Astrocyte of the spinal cord (primary cell): ENCODE results near the gene RILP.
A peak's percentile ranks its signal among the peaks of the same experiment; 100 is the strongest.

Source experiments
- DNase-seq: peaks from one replicate; pipeline ENCODE4 v3.0.0; 2011; ENCODE audit warnings: low read depth, low spot score
- H3K4me3 ChIP-seq: 2 replicates; pipeline ENCODE4 v1.5.1; 2011; ENCODE audit warnings: low read depth, mild to moderate bottlenecking, low read length, moderate library complexity
- CTCF ChIP-seq: IDR thresholded peaks from 2 replicates; pipeline ENCODE4 v1.5.1; 2012; ENCODE audit warnings: low read depth, mild to moderate bottlenecking, low read length, inconsistent platforms
- in situ Hi-C: cut with HindIII; loops from 2 replicates; pipeline ENCODE4 v1.10.0; 2017; ENCODE audit warnings: low sequenced_read_pairs

Gene RILP

DNA sequence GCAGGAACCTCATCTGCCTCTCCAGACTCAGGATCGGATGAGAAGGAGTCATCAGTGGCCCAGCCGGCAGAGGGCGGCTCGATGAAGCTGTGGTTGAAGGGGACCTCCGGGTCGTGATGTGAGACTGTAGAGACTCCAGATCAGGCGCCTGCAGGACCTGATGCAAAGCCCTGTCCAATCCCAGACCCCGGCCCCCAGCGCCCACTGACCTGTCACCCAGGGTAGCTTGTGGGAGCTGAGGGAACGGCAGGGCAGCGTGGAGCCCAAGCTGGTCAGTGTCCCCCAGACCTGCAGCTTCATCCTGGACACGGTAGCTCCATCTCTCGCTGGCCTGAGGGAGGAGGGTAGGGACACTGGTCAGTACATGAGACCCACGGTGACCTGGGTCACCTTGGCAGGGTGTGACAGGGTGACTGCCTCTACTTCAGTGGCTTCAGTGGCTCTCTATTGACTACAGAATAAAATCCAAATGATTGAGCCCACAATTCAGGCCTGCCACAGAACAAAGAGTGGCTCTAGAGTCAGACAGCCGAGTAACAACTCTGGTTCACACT, 12.9 kb downstream of the RILP start:
- no peak overlapping the region for H3K4me3 ChIP-seq
- in situ Hi-C loops, result no loop called here
- no peak for DNase-seq
- TF ChIP-seq CTCF, result no peak

DNA sequence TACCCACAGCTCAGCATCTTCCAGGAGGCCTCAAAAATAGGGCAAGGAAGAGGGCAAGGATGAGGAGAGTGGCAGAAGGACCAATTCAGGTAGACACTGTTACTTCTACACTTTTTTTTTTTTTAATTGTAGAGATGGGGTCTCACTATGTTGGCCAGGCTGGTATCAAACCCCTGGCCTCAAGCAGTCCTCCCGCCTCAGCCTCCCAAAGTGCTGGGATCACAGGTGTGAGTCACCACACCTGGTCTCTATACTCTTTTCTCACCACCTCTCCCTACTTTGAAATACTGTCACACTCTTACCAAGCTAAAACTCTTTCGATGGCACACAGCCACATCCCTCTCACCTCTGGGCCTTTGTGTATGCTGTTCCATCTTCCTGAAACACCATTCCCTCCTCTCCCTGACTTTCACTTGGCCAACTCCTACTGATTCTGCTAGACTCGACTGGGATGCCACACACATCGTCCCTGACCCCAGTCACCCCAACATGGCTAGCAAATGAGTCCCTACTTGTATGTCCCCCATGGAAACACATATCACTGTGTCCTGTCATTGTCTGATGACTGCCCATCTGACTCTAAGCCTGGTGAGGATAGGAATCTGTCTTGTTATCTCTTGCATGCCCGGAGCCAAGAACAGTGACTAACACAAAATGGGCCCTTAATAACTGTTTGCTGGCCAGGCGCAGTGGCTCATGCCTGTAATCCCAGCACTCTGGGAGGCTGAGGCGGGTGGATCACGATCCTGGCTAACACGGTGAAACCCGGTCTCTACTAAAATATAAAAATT, 13.8 kb downstream of the RILP start:
- no peak overlapping the region for H3K4me3 ChIP-seq
- in situ Hi-C loops, result no loop called here
- no peak for TF ChIP-seq CTCF
- DNase-seq, result no peak

DNA sequence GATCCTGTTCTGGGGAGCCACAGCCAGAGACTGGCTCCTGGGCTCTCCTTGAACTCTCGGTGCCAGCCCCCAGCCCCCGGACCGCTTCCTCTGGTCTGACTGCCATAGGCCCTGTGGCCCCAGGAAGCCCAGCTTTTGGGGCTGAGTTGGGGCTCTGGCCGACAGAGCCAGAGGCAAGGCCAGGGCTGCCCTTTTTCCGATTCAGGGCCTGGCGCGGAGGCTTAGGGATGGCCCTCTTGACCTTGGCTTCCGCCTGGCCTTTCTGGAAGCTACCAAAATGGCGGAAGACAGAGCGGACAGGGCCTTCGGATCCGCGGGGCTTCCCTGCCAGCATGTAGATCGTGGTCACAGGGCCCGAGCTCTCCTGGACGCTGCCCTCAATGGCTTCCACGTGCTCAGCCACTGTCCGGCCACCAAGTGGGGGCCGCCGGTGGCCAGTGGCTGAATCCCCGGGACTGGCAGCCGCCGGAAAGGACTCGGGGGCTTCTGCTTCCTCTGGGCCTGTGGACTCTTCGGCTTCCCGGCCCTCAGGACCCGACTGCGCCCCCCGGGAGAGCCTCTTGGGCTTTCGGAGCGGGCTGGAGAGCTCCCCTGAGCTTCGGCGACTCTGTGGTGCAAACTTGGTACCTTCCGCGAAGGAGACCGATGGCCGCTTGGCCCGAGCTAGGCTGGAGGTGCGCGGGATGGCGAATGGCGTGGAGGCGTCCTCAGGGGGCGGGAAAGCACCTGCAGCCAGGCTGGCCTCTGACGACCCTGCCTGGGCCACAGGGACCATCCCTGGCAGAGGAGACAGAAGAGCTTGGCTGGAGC, 14.6 kb downstream of the RILP start:
- in situ Hi-C loops, result no loop called here
- DNase-seq, result no peak
- TF ChIP-seq CTCF, result no peak
- H3K4me3 ChIP-seq, result no peak overlapping the region

- in situ Hi-C loops, result no loop called here
- DNase-seq, result no peak
- H3K4me3 ChIP-seq, result no peak overlapping the region
- no peak for TF ChIP-seq CTCF
Observed at GRCh38 chr17:1630662-1631061, 19.0 kb downstream of the RILP start.

- DNase-seq, result no peak
- H3K4me3 ChIP-seq, result peak overlapping the region; percentile 62
- in situ Hi-C loops, result no loop called here
- peak; percentile 60 for TF ChIP-seq CTCF
Observed at GRCh38 chr17:1629504-1630310, 20.0 kb downstream of the RILP start.
